ENCODE data around the gene DBX2. TPM values are rescaled to one million over a fixed set of nuclear protein-coding genes. Genes with fewer than 3 reads are reported as not detected.

The DBX2 gene
- total and polyA plus RNA-seq, 2 donors (not counting 3 experiments of a cell fraction or from before 2014, with no cell fraction given): not detected

GRCh38 chr12:45040977-45041376, 9.9 kb downstream of the DBX2 start:
- BruUV-seq (replicated peaks): no TSS peak
- dilution Hi-C loops (cut with MboI; ENCODE audit: extremely low pct_ligation_motif_present, low sequenced_read_pairs) (no loop called here), intact Hi-C loops (cut with micrococcal nuclease) (no loop called here)
- DNase-seq (ENCODE audit: low read depth, low spot score): no peak
- peaks cover 0 to 2% of the 10 kb centered on the region in 2 experiments for H3K27me3 ChIP-seq (ENCODE audit: control insufficient read depth in 2 of 2, insufficient read depth in 2 of 2, low read length in 2 of 2)
- no peaks in the 10 kb centered on the region for H4K20me1 ChIP-seq (replicated peaks; ENCODE audit: control insufficient read depth, extremely low read depth, insufficient read depth, low read length)
- H3K36me3 ChIP-seq (ENCODE audit: control insufficient read depth in 2 of 2, extremely low read depth in 1 of 2, insufficient read depth in 2 of 2, low read length in 2 of 2): no peaks in the 10 kb centered on the region
- no peaks in the 10 kb centered on the region for H3K79me2 ChIP-seq (ENCODE audit: control insufficient read depth, insufficient read depth, low read length)
- ChIA-PET CTCF (no interaction called here), POLR2A (no interaction called here)
- H3K27ac ChIP-seq (ENCODE audit: insufficient read depth, low read depth, low read length): no peak overlapping the region
- no peak overlapping the region for H2AFZ ChIP-seq (ENCODE audit: low read depth, low read length)
- TF ChIP-seq JUN (IDR thresholded peaks at IDR 0.05; ENCODE audit: borderline replicate concordance, insufficient read depth, insufficient read length, low read depth): no peak
- TF ChIP-seq CTCF (IDR thresholded peaks at IDR 0.05; ENCODE audit: extremely low read depth in 1 of 2, insufficient read depth in 1 of 2, low read depth in 1 of 2, low read length in 2 of 2): no peak
- TF ChIP-seq FOS (IDR thresholded peaks at IDR 0.05; ENCODE audit: borderline replicate concordance, insufficient read depth, low read length): no peak
- TF ChIP-seq POLR2A (IDR thresholded peaks at IDR 0.05; ENCODE audit: low read depth, low read length): no peak
- no peak for TF ChIP-seq MAX (IDR thresholded peaks at IDR 0.05; ENCODE audit: insufficient read depth, insufficient read length)
- TF ChIP-seq POLR2AphosphoS5 (IDR thresholded peaks at IDR 0.05; ENCODE audit: insufficient read depth, low read depth, low read length): no peak
- TF ChIP-seq MYC (IDR thresholded peaks at IDR 0.05; ENCODE audit: low read depth, low read length): no peak
- no peak for TF ChIP-seq EZH2 (IDR thresholded peaks at IDR 0.05; ENCODE audit: borderline replicate concordance, low read depth, low read length, severe bottlenecking)
- no peak for TF ChIP-seq GATA2 (IDR thresholded peaks at IDR 0.05; ENCODE audit: insufficient read depth, insufficient read length, low read depth, low read length)
- H3K9ac ChIP-seq (replicated peaks; ENCODE audit: extremely low read depth, insufficient read depth, low read length): no peak overlapping the region
- no peak overlapping the region for H3K4me3 ChIP-seq (replicated peaks in 1 of 3; ENCODE audit: insufficient read depth in 1 of 3, low read depth in 1 of 3, low read length in 3 of 3)
- no peak overlapping the region for H3K4me2 ChIP-seq (ENCODE audit: insufficient read depth, low read length)
- no peaks in the 10 kb centered on the region for H3K9me3 ChIP-seq (replicated peaks; ENCODE audit: control insufficient read depth, insufficient read depth, low read length)
- H3K9me1 ChIP-seq (replicated peaks; ENCODE audit: control insufficient read depth, extremely low read depth, insufficient read depth, low read length): no peaks in the 10 kb centered on the region
- no peaks in the 10 kb centered on the region for H3K4me1 ChIP-seq (ENCODE audit: control insufficient read depth, extremely low read depth, insufficient read depth, low read length)
- no peak for FAIRE-seq

Measured in endothelial cell of umbilical vein (primary cell).